HG03575 (cell line): Measurements from ENCODE around the gene APOL1.
"Not testable (repeated sequence)": the region's sequence is repeated elsewhere in the genome, so short reads cannot be mapped to it uniquely, and the experiment has no call there.

ENCODE experiments used
- ATAC-seq: cut with Tn5 transposase; IDR thresholded peaks from one replicate; pipeline ENCODE4 v1.9.1; 2021; ENCODE audit not compliant: unreplicated experiment, insufficient number of reproducible peaks, low FRiP score; ENCODE audit errors: extremely low read depth

Gene APOL1

GRCh38 chr22:36252754-36253522, at the start of gene APOL1:
APOL1 (plus strand) TSS chr22:36253133; CDS start chr22:36254956, 1,823 bp downstream.
- no peak for ATAC-seq

GRCh38 chr22:36203441-36203840, 49.5 kb upstream of the APOL1 start:
- ATAC-seq: not testable (repeated sequence)

- no peak for ATAC-seq
Observed at GRCh38 chr22:36204001-36204631, 48.8 kb upstream of the APOL1 start.

- ATAC-seq: no peak
Observed at GRCh38 chr22:36204632-36205015, 48.3 kb upstream of the APOL1 start.

GRCh38 chr22:36205573-36205972, 47.4 kb upstream of the APOL1 start:
- not testable (repeated sequence) for ATAC-seq

GRCh38 chr22:36206255-36206654, 46.7 kb upstream of the APOL1 start:
- no peak for ATAC-seq

- no peak for ATAC-seq
Observed at GRCh38 chr22:36208162-36208765, 44.7 kb upstream of the APOL1 start.

- no peak for ATAC-seq
Observed at GRCh38 chr22:36208914-36209313, 44.0 kb upstream of the APOL1 start.

- not testable (repeated sequence) for ATAC-seq
Observed at GRCh38 chr22:36209488-36209908, 43.4 kb upstream of the APOL1 start.

- no peak for ATAC-seq
Observed at GRCh38 chr22:36210224-36210623, 42.7 kb upstream of the APOL1 start.

GRCh38 chr22:36211237-36211861, 41.6 kb upstream of the APOL1 start:
- no peak for ATAC-seq

- no peak for ATAC-seq
Observed at GRCh38 chr22:36212901-36213300, 40.0 kb upstream of the APOL1 start.

GRCh38 chr22:36213586-36213985, 39.3 kb upstream of the APOL1 start:
- no peak for ATAC-seq

- no peak for ATAC-seq
Observed at GRCh38 chr22:36215981-36216380, 37.0 kb upstream of the APOL1 start.

GRCh38 chr22:36218648-36219193, 34.2 kb upstream of the APOL1 start:
- ATAC-seq: no peak

- ATAC-seq: no peak
Observed at GRCh38 chr22:36220451-36220921, 32.4 kb upstream of the APOL1 start.

- no peak for ATAC-seq
Observed at GRCh38 chr22:36221799-36222751, 30.9 kb upstream of the APOL1 start.

- ATAC-seq: no peak
Observed at GRCh38 chr22:36222887-36223450, 30.0 kb upstream of the APOL1 start.
